Fibroblast of skin of back (primary cell): ENCODE results near the gene ST6GALNAC3.

ENCODE experiments used
- DNase-seq: peaks from one replicate; pipeline ENCODE4 v3.0.0-alpha.2; 2013

Gene ST6GALNAC3

DNA sequence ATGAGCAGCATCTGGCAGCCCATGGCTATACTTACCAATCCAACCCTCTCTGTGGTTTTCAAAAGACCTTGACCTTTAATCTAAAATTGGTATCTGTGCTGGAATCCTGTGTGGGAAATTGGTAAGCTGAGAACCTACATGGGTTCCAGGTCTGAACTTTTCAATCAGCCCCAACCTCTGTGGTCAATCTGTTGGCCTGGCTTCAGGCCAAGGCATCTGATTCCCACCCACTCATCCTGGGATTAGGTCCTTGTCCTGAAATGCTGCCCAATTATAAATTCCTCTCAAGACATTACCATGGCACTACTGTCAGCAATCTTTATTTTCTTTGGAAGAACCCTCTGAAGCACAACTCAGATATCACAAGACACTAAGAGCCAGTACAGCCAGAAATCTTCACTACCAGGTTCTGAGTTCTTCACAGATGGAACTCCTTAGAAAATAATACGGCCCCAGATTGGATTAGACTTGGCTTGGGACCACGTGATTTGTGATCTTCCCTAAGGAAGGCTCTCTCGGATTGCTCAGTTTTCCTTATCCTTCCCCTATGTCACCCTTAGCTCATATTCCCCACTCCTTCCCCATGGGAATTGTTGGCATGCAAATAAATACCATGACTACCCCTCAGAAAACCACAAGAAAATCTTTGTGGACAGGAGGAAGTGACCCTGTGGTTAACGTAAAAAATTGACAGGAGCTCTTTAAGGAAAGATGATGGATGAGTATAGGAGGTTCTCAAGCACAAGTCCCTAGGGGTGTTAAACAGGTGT is 584.8 kb downstream of the ST6GALNAC3 start:
- peak; percentile 85 for DNase-seq

DNA sequence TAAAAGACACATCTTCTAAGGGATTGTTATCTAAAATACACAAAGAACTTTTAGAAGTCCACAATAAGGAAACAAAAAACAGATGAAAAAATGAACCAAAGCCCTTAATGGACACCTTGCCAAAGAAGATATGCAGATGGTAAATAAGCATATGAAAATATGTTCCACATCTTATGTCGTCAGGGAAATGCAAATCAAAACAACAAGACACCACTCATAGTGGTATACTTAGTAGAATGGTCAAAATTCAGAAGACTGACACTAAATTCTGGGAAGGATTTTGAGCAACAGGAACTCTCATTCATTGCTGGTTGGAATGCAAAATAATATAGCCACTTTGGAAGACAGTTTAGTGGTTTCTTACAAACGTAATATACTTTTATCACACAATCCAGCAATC is 587.0 kb downstream of the ST6GALNAC3 start:
- no peak for DNase-seq

DNA sequence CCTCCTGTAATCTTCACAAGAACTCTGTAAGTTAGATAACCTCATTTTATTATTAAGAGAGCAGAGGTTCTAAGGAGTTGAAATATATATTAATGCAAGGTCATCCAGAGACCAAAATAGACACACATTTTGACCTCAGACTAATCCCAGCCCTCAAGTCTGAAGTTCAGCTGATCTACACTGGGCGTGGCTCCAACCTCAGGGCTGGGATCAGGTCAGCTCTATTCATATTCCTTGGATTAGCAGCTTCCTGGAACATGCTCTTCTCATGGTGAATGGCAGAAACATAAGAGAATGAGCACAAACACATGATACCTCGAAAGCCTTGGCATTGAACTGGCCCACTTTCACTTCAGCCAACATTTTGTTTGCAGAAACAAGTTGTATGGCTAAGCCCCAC is 592.0 kb downstream of the ST6GALNAC3 start:
- no peak for DNase-seq

- no peak for DNase-seq
These were observed 593.5 kb downstream of the ST6GALNAC3 start for GRCh38 chr1:76668046-76668445.

DNA sequence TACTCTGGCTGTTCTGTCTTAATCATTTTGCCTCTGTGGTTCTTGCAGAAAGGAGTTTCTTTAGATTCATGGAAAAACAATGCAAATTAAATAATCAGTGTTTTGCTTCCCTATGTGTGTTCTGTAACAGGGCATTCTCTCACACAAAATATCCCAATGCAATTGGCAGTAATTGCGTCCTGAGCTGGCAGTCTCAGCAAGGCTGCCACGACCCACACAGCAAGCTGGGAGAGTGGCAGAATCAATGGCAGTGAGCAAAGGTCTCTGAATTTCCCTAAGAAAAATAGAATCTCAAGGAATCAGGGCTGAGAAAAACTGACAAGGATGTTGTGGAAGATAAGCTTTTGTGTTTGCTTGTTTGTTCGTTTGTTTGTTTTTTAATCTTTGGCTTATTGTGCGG is 594.6 kb downstream of the ST6GALNAC3 start:
- DNase-seq, result no peak

DNA sequence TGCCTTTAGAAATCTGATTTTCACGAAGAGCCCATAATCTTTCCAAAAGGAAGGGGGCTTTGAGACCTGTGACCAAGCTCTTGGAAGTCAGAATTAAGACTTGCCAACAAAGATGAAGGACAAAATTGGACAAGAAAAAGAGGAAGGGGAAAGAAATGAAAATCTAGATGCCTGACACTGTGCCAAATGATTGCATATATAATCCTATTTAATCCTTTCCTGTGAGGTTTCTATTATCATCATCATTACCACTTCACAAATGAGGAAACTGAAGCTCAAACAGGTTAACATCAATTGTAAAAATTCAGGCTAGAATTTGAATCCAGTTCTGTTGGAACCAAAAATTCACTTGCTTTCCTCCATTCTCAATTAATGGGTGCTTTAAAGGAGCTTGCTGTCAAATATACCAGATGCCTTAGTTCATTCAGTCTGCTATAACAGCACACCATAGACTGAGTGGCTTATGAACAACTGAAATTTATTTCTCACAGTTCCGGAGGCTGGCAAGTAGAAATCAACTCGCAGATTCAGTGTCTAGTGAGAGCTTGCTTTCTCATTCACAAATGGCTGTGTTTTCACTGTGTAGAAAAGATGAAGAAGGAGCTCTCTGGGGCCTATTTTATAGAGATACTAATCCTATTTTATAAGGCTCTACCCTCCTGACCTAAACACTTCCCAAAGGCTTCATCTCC is 595.2 kb downstream of the ST6GALNAC3 start:
- no peak for DNase-seq

DNA sequence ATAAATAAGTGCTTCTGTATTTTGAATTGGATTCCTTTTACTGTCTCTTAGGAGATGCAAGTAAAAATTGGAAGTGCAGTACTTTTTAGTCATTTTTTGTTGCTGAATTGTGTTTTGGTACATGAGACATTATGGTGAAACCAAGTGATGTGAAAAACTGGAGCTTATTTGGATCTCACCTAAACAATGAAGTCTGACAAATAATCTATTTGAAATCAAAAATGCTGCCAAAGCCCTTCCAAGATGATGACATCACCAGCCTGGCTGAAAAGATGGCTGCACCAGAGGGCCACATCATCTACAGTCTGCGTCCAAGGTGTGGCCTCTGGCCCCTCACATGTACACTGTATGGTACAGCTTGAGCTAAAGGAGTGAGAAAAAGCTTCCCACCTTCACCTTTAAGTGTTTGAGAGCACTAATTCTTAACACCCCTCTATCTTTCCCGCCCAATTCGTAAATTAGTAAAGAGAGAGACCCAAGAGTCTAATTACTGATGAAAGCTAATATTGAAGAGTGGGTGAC is 600.2 kb downstream of the ST6GALNAC3 start:
- no peak for DNase-seq

DNA sequence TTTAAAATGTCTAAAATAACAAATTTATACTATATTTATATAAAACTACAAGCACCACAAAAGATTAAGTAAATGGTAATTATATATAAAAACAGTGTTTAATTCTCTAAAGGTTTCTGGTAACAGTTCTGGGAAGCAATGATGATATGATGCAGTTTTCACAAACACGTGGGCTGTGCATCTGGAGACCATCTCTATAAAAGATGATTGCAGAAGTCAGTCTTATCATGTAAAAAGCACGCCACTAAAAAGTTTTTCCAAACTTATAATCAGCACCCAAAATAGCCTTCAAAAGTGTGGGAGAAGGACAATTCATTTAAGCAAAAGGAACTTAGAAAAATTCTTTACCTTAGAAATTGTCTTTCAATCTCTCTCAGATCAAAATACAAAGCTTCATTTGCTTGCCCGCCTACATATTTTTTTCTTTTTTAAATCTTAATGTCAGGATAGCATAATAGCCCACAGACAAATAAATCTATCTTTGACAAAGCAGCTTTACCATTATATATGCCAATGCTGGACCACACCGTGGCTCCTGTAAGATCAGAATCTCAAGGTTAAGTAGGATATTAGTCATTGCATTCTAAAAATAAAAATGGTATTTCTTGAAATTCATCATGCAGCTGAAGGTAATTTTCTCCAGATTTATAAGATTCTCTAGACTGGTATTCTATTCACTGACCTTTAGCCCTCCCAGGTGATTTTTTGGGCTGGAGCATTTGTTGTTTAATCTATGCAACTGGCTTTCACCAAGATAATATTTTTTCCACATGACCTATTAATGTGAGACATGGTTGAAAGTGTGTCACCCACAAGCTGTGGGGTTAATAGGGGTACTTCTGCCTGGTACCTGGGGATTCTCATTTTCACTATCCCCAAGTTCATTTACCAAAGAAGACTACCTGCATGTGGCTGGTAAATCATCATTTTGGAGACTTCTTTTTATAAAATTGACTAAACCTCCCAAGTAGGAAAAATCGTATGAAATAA is 603.2 kb downstream of the ST6GALNAC3 start:
- no peak for DNase-seq

GRCh38 chr1:76679534-76680152 is 605.1 kb downstream of the ST6GALNAC3 start:
- no peak for DNase-seq

GRCh38 chr1:76680651-76681050 is 606.1 kb downstream of the ST6GALNAC3 start:
- no peak for DNase-seq

- no peak for DNase-seq
These were observed 607.6 kb downstream of the ST6GALNAC3 start for GRCh38 chr1:76682138-76682537.
